Epithelial cell of esophagus (primary cell): ENCODE measurements around the gene PRICKLE4.

Experiments
- DNase-seq: peaks from one replicate; pipeline ENCODE4 v3.0.0; 2010; ENCODE audit warnings: low read depth
- H3K4me3 ChIP-seq: 2 replicates; pipeline ENCODE4 v1.5.1; 2011; ENCODE audit warnings: mild to moderate bottlenecking, low read length, control low read depth
- CTCF ChIP-seq: IDR thresholded peaks from 2 replicates; pipeline ENCODE4 v1.5.1; 2011; ENCODE audit warnings: low read depth, mild to moderate bottlenecking, low read length, control low read depth, inconsistent platforms; ENCODE audit not compliant: insufficient read depth; ENCODE audit errors: missing control alignments

PRICKLE4 gene

GRCh38 chr6:41747256-41748101 is 33.1 kb upstream of the PRICKLE4 start, which contains the start of gene PGC:
PGC (minus strand) TSS chr6:41747397; CDS start chr6:41747334, 63 bp downstream.
- no peak within 1 kb of the TSS for H3K4me3 ChIP-seq
- DNase-seq: peak; percentile 14
- TF ChIP-seq CTCF: no peak

- no peak overlapping the region for H3K4me3 ChIP-seq
- no peak for TF ChIP-seq CTCF
- DNase-seq: no peak
Observed at GRCh38 chr6:41748102-41748477, 32.5 kb upstream of the PRICKLE4 start.

DNA sequence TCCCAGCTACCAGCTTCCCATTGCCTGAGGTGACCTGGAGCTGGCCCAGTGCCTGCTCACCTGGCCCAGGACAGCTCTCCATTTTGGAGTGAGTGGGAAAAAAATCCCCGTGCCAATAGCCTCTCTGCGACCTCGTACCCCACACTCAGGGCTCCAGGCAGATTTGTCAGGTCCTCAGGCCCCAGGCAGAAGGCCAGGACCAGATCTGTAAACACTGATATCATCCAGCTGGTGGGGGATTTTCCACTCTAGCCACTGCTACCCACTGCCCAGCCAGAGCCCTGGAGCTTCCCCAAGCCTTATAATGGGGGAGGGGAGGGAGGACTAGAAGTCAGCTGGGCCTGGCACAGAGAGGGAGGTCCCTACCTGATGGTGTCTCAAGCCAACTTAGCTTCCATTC is 32.0 kb upstream of the PRICKLE4 start:
- TF ChIP-seq CTCF: no peak
- H3K4me3 ChIP-seq: no peak overlapping the region
- DNase-seq: no peak

- DNase-seq: no peak
- H3K4me3 ChIP-seq: no peak overlapping the region
- TF ChIP-seq CTCF: no peak
Observed at GRCh38 chr6:41750374-41750773, 30.2 kb upstream of the PRICKLE4 start.

GRCh38 chr6:41755895-41756294 is 24.7 kb upstream of the PRICKLE4 start:
- TF ChIP-seq CTCF: no peak
- no peak overlapping the region for H3K4me3 ChIP-seq
- DNase-seq: no peak

- H3K4me3 ChIP-seq: no peak overlapping the region
- TF ChIP-seq CTCF: no peak
- no peak for DNase-seq
Observed at GRCh38 chr6:41756354-41756753, 24.2 kb upstream of the PRICKLE4 start.

- DNase-seq: no peak
- TF ChIP-seq CTCF: no peak
- H3K4me3 ChIP-seq: no peak overlapping the region
Observed at GRCh38 chr6:41757271-41757670, 23.3 kb upstream of the PRICKLE4 start.
